ENCODE measurements around the gene ALDH3A2. TPM values are rescaled to one million over a fixed set of nuclear protein-coding genes. Genes with fewer than 3 reads are reported as not detected.

Gene ALDH3A2
- total RNA-seq, 2 experiments from 2014 or later: 29.7 to 41.1 TPM

- no peak overlapping the region for H3K4me2 ChIP-seq (ENCODE audit: low read length)
- no peaks in the 10 kb centered on the region for H3K4me1 ChIP-seq (ENCODE audit: insufficient read depth, low read length, poor library complexity, severe bottlenecking)
- BruUV-seq (replicated peaks): no TSS peak
- no peaks in the 10 kb centered on the region for H3K79me2 ChIP-seq (ENCODE audit: insufficient read depth, low read depth, low read length)
- no peaks in the 10 kb centered on the region for H4K20me1 ChIP-seq (ENCODE audit: insufficient read depth, low read length)
- no peak overlapping the region for H3K4me3 ChIP-seq (ENCODE audit: low read depth, low read length, poor library complexity, severe bottlenecking)
- no peak overlapping the region for H2AFZ ChIP-seq (ENCODE audit: low read length)
- H3K9me2 ChIP-seq (ENCODE audit: insufficient read depth, low read length): no peaks in the 10 kb centered on the region
- DNase-seq (ENCODE audit: low spot score): no peak
- ChIA-PET CTCF (ENCODE audit: unreplicated experiment) (no interaction called here), POLR2A (no interaction called here)
- TF ChIP-seq CTCF (conservative IDR thresholded peaks at IDR 0.05; ENCODE audit: low read length): no peak
- no peak for TF ChIP-seq EZH2phosphoT487 (IDR thresholded peaks at IDR 0.05; ENCODE audit: borderline replicate concordance, low read depth, low read length)
- H3K9me3 ChIP-seq (ENCODE audit: low read length): no peaks in the 10 kb centered on the region
- intact Hi-C loops (cut with micrococcal nuclease; ENCODE audit: unreplicated experiment): no loop called here
- no peak overlapping the region for H3K27ac ChIP-seq (ENCODE audit: low read depth, low read length, poor library complexity, severe bottlenecking)
- no peaks in the 10 kb centered on the region for H3K36me3 ChIP-seq (ENCODE audit: insufficient read depth, low read length)
Observed at GRCh38 chr17:19626079-19626478, 22.5 kb upstream of the ALDH3A2 start.

- BruUV-seq (replicated peaks): no TSS peak
- H2AFZ ChIP-seq (ENCODE audit: low read length): no peak overlapping the region
- intact Hi-C loops (cut with micrococcal nuclease; ENCODE audit: unreplicated experiment): no loop called here
- no peak overlapping the region for H3K27ac ChIP-seq (ENCODE audit: low read depth, low read length, poor library complexity, severe bottlenecking)
- TF ChIP-seq CTCF (conservative IDR thresholded peaks at IDR 0.05; ENCODE audit: low read length) (no peak), EZH2phosphoT487 (IDR thresholded peaks at IDR 0.05; ENCODE audit: borderline replicate concordance, low read depth, low read length) (no peak)
- CTCF ChIA-PET (ENCODE audit: unreplicated experiment): no interaction called here
- POLR2A ChIA-PET: no interaction called here
- no peak for DNase-seq (ENCODE audit: low spot score)
- H3K4me2 ChIP-seq (ENCODE audit: low read length): no peak overlapping the region
- no peaks in the 10 kb centered on the region for H3K9me3 ChIP-seq (ENCODE audit: low read length)
- H3K9me2 ChIP-seq (ENCODE audit: insufficient read depth, low read length): no peaks in the 10 kb centered on the region
- no peaks in the 10 kb centered on the region for H3K36me3 ChIP-seq (ENCODE audit: insufficient read depth, low read length)
- no peaks in the 10 kb centered on the region for H3K4me1 ChIP-seq (ENCODE audit: insufficient read depth, low read length, poor library complexity, severe bottlenecking)
- H3K79me2 ChIP-seq (ENCODE audit: insufficient read depth, low read depth, low read length): no peaks in the 10 kb centered on the region
- no peak overlapping the region for H3K4me3 ChIP-seq (ENCODE audit: low read depth, low read length, poor library complexity, severe bottlenecking)
- no peaks in the 10 kb centered on the region for H4K20me1 ChIP-seq (ENCODE audit: insufficient read depth, low read length)
Observed at GRCh38 chr17:19629449-19629848, 19.1 kb upstream of the ALDH3A2 start.

- Histone ChIP-seq H2AFZ (ENCODE audit: low read length) (no peak overlapping the region), H3K36me3 (ENCODE audit: insufficient read depth, low read length) (no peaks in the 10 kb centered on the region), H3K27ac (ENCODE audit: low read depth, low read length, poor library complexity, severe bottlenecking) (no peak overlapping the region), H3K4me2 (ENCODE audit: low read length) (no peak overlapping the region), H3K4me1 (ENCODE audit: insufficient read depth, low read length, poor library complexity, severe bottlenecking) (no peaks in the 10 kb centered on the region), H3K79me2 (ENCODE audit: insufficient read depth, low read depth, low read length) (no peaks in the 10 kb centered on the region), H3K9me2 (ENCODE audit: insufficient read depth, low read length) (no peaks in the 10 kb centered on the region), H3K9me3 (ENCODE audit: low read length) (no peaks in the 10 kb centered on the region), H3K4me3 (ENCODE audit: low read depth, low read length, poor library complexity, severe bottlenecking) (no peak overlapping the region), H4K20me1 (ENCODE audit: insufficient read depth, low read length) (no peaks in the 10 kb centered on the region)
- BruUV-seq (replicated peaks): no TSS peak
- no peak for DNase-seq (ENCODE audit: low spot score)
- TF ChIP-seq EZH2phosphoT487 (IDR thresholded peaks at IDR 0.05; ENCODE audit: borderline replicate concordance, low read depth, low read length): no peak
- TF ChIP-seq CTCF (conservative IDR thresholded peaks at IDR 0.05; ENCODE audit: low read length): no peak
- POLR2A ChIA-PET: no interaction called here
- intact Hi-C loops (cut with micrococcal nuclease; ENCODE audit: unreplicated experiment): loop anchor here (10.0 kb wide), 1 partner anchor 55 kb away; no protein-coding TSS in a partner anchor
- CTCF ChIA-PET (ENCODE audit: unreplicated experiment): no interaction called here
Observed at GRCh38 chr17:19630035-19630434, 18.5 kb upstream of the ALDH3A2 start.
